GM21786 (cell line): ENCODE measurements around the gene ZNF267.
"Not testable (repeated sequence)": the region's sequence is repeated elsewhere in the genome, so short reads cannot be mapped to it uniquely, and the experiment has no call there.

Experiments
- ATAC-seq: cut with Tn5 transposase; IDR thresholded peaks from one replicate; pipeline ENCODE4 v1.9.1; 2021; ENCODE audit not compliant: unreplicated experiment

Gene ZNF267

GRCh38 chr16:31873556-31874365 lies at the start of gene ZNF267:
TSS of gene ZNF267 (plus strand) at chr16:31873807. CDS start at chr16:31873967, 160 bp downstream.
- ATAC-seq = peak; percentile 37

- ATAC-seq = no peak
Observed at GRCh38 chr16:31833047-31833446, 40.6 kb upstream of the ZNF267 start.

- ATAC-seq = not testable (repeated sequence)
Observed at GRCh38 chr16:31836396-31836795, 37.2 kb upstream of the ZNF267 start.

- ATAC-seq = no peak
Observed at GRCh38 chr16:31842864-31843263, 30.7 kb upstream of the ZNF267 start.

GRCh38 chr16:31848572-31848971 lies 25.0 kb upstream of the ZNF267 start:
- ATAC-seq = not testable (repeated sequence)

GRCh38 chr16:31853291-31853690 lies 20.3 kb upstream of the ZNF267 start:
- ATAC-seq = no peak

- no peak for ATAC-seq
Observed at GRCh38 chr16:31860508-31860907, 13.1 kb upstream of the ZNF267 start.

GRCh38 chr16:31861455-31861854 lies 12.2 kb upstream of the ZNF267 start:
- ATAC-seq = no peak

GRCh38 chr16:31862761-31863160 lies 10.8 kb upstream of the ZNF267 start:
- no peak for ATAC-seq

GRCh38 chr16:31868164-31868563 lies 5.4 kb upstream of the ZNF267 start:
- no peak for ATAC-seq

GRCh38 chr16:31868691-31869167 lies 4.9 kb upstream of the ZNF267 start:
- ATAC-seq = no peak

- peak; percentile 51 for ATAC-seq
Observed at GRCh38 chr16:31869511-31870201, 4.0 kb upstream of the ZNF267 start.

GRCh38 chr16:31870809-31871208 lies 2.8 kb upstream of the ZNF267 start:
- no peak for ATAC-seq

- no peak for ATAC-seq
Observed at GRCh38 chr16:31871510-31871909, 2.1 kb upstream of the ZNF267 start.

GRCh38 chr16:31872201-31872600 lies 1.4 kb upstream of the ZNF267 start:
- ATAC-seq = no peak

- ATAC-seq = peak; percentile 30
Observed at GRCh38 chr16:31874366-31875111, 932 bp downstream of the ZNF267 start.

- ATAC-seq = no peak
Observed at GRCh38 chr16:31875112-31875803, 1.7 kb downstream of the ZNF267 start.

GRCh38 chr16:31875928-31876547 lies 2.4 kb downstream of the ZNF267 start:
- no peak for ATAC-seq

GRCh38 chr16:31876951-31877828 lies 3.6 kb downstream of the ZNF267 start:
- peak; percentile 72 for ATAC-seq
